SK-N-SH (cell line): ENCODE results near the gene BSPRY. TPM values are rescaled to one million over a fixed set of nuclear protein-coding genes. Genes with fewer than 3 reads are reported as not detected.

ENCODE experiments used
- CTCF ChIA-PET: fragments of 300-600, 350-600 bp; formaldehyde crosslinking; extraction: SDS; loops from one replicate; lab custom pipeline; 2021; lab: Yijun Ruan, JAX
- POLR2A ChIA-PET: fragments of 350-600 bp; sonication (Branson Sonifier 250); formaldehyde crosslinking; extraction: SDS; loops from one replicate; lab custom pipeline; 2020; ENCODE audit warnings: antibody characterized with exemption, inconsistent platforms; lab: Yijun Ruan, JAX
- DNase-seq: peaks from one replicate; pipeline ENCODE4 v3.0.0; 2012
- H2AFZ ChIP-seq: fragments of 200-600 bp; sonication (generic); 2 replicates; pipeline ENCODE4 v1.8.1; 2016; ENCODE audit warnings: antibody characterized with exemption, mild to moderate bottlenecking, low read depth
- H3F3A ChIP-seq: fragments of 200-600 bp; sonication (generic); replicated peaks from 2 replicates; pipeline ENCODE3; 2016; ENCODE audit warnings: antibody characterized with exemption, mild to moderate bottlenecking; ENCODE audit not compliant: insufficient read depth
- H3K27ac ChIP-seq, 2 experiments: fragments of 200-500 bp in 1 of 2; fragments of 200-600 bp in 1 of 2; sonication (Bioruptor generic) in 1 of 2; sonication (generic), shearing (Covaris generic) in 1 of 2; 2 replicates each; pipeline versions ENCODE4 v1.5.1 to v1.6.1; 2014 to 2016; ENCODE audit warnings: low read depth in 2 of 2, inconsistent platforms in 1 of 2, low read length in 1 of 2, mild to moderate bottlenecking in 1 of 2, mixed read lengths in 1 of 2
- H3K27me3 ChIP-seq: fragments of 200-600 bp; sonication (generic), shearing (Covaris generic); 2 replicates; pipeline ENCODE4 v1.6.1; 2016; ENCODE audit warnings: mixed run types; ENCODE audit not compliant: insufficient read depth
- H3K36me3 ChIP-seq, 2 experiments: fragments of 200-500 bp in 1 of 2; fragments of 200-600 bp in 1 of 2; sonication (Bioruptor generic) in 1 of 2; sonication (generic) in 1 of 2; replicated peaks in 1 of 2; 2 replicates each; pipeline versions ENCODE3 to v1.5.1; 2014 to 2016; ENCODE audit warnings: low read length in 1 of 2, mild to moderate bottlenecking in 1 of 2; ENCODE audit not compliant: insufficient read depth in 2 of 2, control insufficient read depth in 1 of 2
- H3K4me1 ChIP-seq, 2 experiments: fragments of 200-500 bp in 1 of 2; fragments of 200-600 bp in 1 of 2; sonication (Bioruptor generic) in 1 of 2; sonication (generic), shearing (Covaris generic) in 1 of 2; 2 replicates each; pipeline versions ENCODE4 v1.5.1 to v1.6.1; 2014 to 2016; ENCODE audit warnings: low read depth in 1 of 2, low read length in 1 of 2, mixed run types in 1 of 2; ENCODE audit not compliant: insufficient read depth in 2 of 2, control insufficient read depth in 1 of 2
- H3K4me2 ChIP-seq: fragments of 200-600 bp; sonication (generic), shearing (Covaris generic); 2 replicates; pipeline ENCODE4 v1.6.1; 2017; ENCODE audit warnings: mixed run types
- H3K4me3 ChIP-seq, 2 experiments: fragments of 200-500 bp in 1 of 2; fragments of 200-600 bp in 1 of 2; sonication (Bioruptor generic) in 1 of 2; sonication (generic), shearing (Covaris generic) in 1 of 2; 2 replicates each; pipeline versions ENCODE4 v1.5.1 to v1.8.1; 2014 to 2016; ENCODE audit warnings: low read depth in 2 of 2, inconsistent platforms in 1 of 2, low read length in 1 of 2, mild to moderate bottlenecking in 1 of 2, mixed read lengths in 1 of 2, moderate library complexity in 1 of 2
- H3K79me2 ChIP-seq: fragments of 200-600 bp; sonication (generic); 2 replicates; pipeline ENCODE4 v1.8.1; 2017; ENCODE audit warnings: mild to moderate bottlenecking; ENCODE audit not compliant: insufficient read depth
- H3K9ac ChIP-seq: fragments of 200-600 bp; sonication (generic); 2 replicates; pipeline ENCODE4 v1.6.1; 2017; ENCODE audit warnings: mixed run types
- H3K9me2 ChIP-seq: fragments of 200-600 bp; sonication (generic); 2 replicates; pipeline ENCODE4 v1.6.1; 2017; ENCODE audit warnings: mixed run types
- H3K9me3 ChIP-seq: fragments of 200-600 bp; sonication (generic); 2 replicates; pipeline ENCODE4 v1.6.1; 2017; ENCODE audit warnings: mixed run types, mild to moderate bottlenecking, moderate library complexity
- H4K20me1 ChIP-seq: fragments of 200-600 bp; sonication (generic); 2 replicates; pipeline ENCODE4 v1.6.1; 2017; ENCODE audit warnings: mild to moderate bottlenecking, mixed run types; ENCODE audit not compliant: insufficient read depth
- ELF1 ChIP-seq: IDR thresholded peaks from 2 replicates; pipeline ENCODE4 v1.4.0; 2012
- EP300 ChIP-seq, 2 experiments: IDR thresholded peaks; 2 replicates each; pipeline versions ENCODE4 v1.4.0 to v1.6.1; 2012; ENCODE audit warnings: borderline replicate concordance in 1 of 2, low read depth in 1 of 2, low read length in 1 of 2
- EZH2phosphoT487 ChIP-seq: fragments of 200-600 bp; sonication (generic); IDR thresholded peaks from 2 replicates; pipeline ENCODE4 v1.6.1; 2017; ENCODE audit warnings: low read depth, mixed run types, mild to moderate bottlenecking, antibody characterized with exemption, moderate library complexity, borderline replicate concordance
- FOXJ3 ChIP-seq: sonication (generic); formaldehyde crosslinking; IDR thresholded peaks from 2 replicates; pipeline ENCODE4 v1.5.1; 2020; ENCODE audit warnings: mild to moderate bottlenecking, missing genetic modification reagents
- JUND ChIP-seq: IDR thresholded peaks from 2 replicates; pipeline ENCODE4 v1.4.0; 2012
- MEF2A ChIP-seq: IDR thresholded peaks from 2 replicates; pipeline ENCODE4 v1.4.0; 2012; ENCODE audit warnings: low read depth, borderline replicate concordance
- MXI1 ChIP-seq: IDR thresholded peaks from 2 replicates; pipeline ENCODE4 v1.6.1; 2012; ENCODE audit warnings: mild to moderate bottlenecking, low read depth, low read length, improper control_type of control experiment
- NFIC ChIP-seq: IDR thresholded peaks from 2 replicates; pipeline ENCODE4 v1.4.0; 2012; ENCODE audit warnings: borderline replicate concordance
- NRF1 ChIP-seq: IDR thresholded peaks from 2 replicates; pipeline ENCODE4 v1.6.1; 2012; ENCODE audit warnings: low read depth, mild to moderate bottlenecking, low read length
- RAD21 ChIP-seq: IDR thresholded peaks from 2 replicates; pipeline ENCODE4 v1.6.1; 2012; ENCODE audit warnings: mild to moderate bottlenecking, low read length
- RCOR1 ChIP-seq: fragments of 150-350 bp; IDR thresholded peaks from 2 replicates; pipeline ENCODE4 v1.6.1; 2017; ENCODE audit warnings: antibody characterized with exemption, low read length
- RXRA ChIP-seq: IDR thresholded peaks from 2 replicates; pipeline ENCODE4 v1.4.0; 2012; ENCODE audit warnings: low read depth, mild to moderate bottlenecking, borderline replicate concordance
- SIN3A ChIP-seq: IDR thresholded peaks from 2 replicates; pipeline ENCODE4 v1.6.1; 2012; ENCODE audit warnings: low read depth, mild to moderate bottlenecking, low read length, moderate library complexity, borderline replicate concordance
- YY1 ChIP-seq: IDR thresholded peaks from 2 replicates; pipeline ENCODE4 v1.4.0; 2012; ENCODE audit warnings: low read depth, mild to moderate bottlenecking
- WGBS: methylation state at CpG from one replicate; pipeline ENCODE4 v1.1.6; 2017; ENCODE audit warnings: low lambda C conversion rate; 5-methylcytosine and 5-hydroxymethylcytosine counted together
- polyA plus RNA-seq, 3 experiments: library from polyadenylated mRNA; depleted of rRNA; stranded (reverse); fragments of >200 nt; gene quantifications; 2 replicates each; pipeline ENCODE4 v1.2.3, GENCODE V29; 2012
- TF ChIP-seq, protein P1 (sequence below): IDR thresholded peaks from 2 replicates; pipeline ENCODE4 v1.4.0; 2012; ENCODE audit warnings: low read depth, borderline replicate concordance
- TF ChIP-seq, protein P2 (sequence below): IDR thresholded peaks from 2 replicates; pipeline ENCODE4 v1.6.1; 2012; ENCODE audit warnings: mild to moderate bottlenecking, low read depth, low read length, moderate library complexity
- TF ChIP-seq, protein P3 (sequence below): IDR thresholded peaks from 2 replicates; pipeline ENCODE4 v1.4.0; 2012; ENCODE audit warnings: low read depth, borderline replicate concordance
- TF ChIP-seq, protein P4 (sequence below): fragments of 200-600 bp; sonication (generic); IDR thresholded peaks from 2 replicates; pipeline ENCODE4 v1.6.1; 2017; ENCODE audit warnings: antibody characterized with exemption, mild to moderate bottlenecking, moderate library complexity

BSPRY gene
- polyA plus RNA-seq, 1 of the 3 experiments (the other 2 are of a cell fraction): not detected

DNA sequence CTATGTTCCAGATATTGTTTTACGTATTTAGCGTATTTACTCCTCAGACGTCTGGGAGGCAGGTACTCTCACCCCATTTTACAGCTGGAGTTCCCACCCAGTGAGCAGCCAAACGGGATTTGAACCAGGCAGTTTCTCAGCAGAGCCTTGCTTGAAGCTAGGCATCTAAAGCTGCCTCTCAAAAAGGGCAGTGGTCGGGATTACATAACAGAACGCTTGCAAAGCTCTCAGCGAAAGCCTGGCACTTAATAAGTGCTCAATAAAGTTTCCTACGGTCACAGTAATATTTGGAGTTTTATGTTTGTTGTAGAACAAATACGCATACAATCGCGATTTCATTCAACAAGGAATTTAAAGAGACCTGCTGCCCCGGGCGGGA, 286 bp upstream of the BSPRY start:
- CTCF ChIA-PET: interaction anchor here (1.1 to 2.1 kb wide), 5 partner anchors 9 to 75 kb away, joined by 3 to 6 read pairs (median 5); partner anchors contain the start of gene ALAD
- Histone ChIP-seq H3K36me3 (no peaks in the 10 kb centered on the region), H3K9ac (no peak overlapping the region), H2AFZ (no peak overlapping the region), H3K4me2 (no peak overlapping the region), H4K20me1 (no peaks in the 10 kb centered on the region), H3F3A (no peaks in the 10 kb centered on the region), H3K4me1 (peaks cover 0 to 14% of the 10 kb centered on the region in 2 experiments; a peak in 1 of 4 replicates), H3K9me2 (no peaks in the 10 kb centered on the region), H3K27ac (no peak overlapping the region), H3K27me3 (peaks cover 23% of the 10 kb centered on the region), H3K9me3 (no peaks in the 10 kb centered on the region), H3K4me3 (peak overlapping the region in 1 of 2 experiments; percentile 51; a peak in 2 of 4 replicates), H3K79me2 (no peaks in the 10 kb centered on the region)
- DNase-seq: no peak
- WGBS: 65% methylated on average over 13 of the region's 13 CpGs
- TF ChIP-seq, protein P1, sequence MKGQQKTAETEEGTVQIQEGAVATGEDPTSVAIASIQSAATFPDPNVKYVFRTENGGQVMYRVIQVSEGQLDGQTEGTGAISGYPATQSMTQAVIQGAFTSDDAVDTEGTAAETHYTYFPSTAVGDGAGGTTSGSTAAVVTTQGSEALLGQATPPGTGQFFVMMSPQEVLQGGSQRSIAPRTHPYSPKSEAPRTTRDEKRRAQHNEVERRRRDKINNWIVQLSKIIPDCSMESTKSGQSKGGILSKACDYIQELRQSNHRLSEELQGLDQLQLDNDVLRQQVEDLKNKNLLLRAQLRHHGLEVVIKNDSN: no peak
- TF ChIP-seq RAD21: no peak
- TF ChIP-seq, protein P2, sequence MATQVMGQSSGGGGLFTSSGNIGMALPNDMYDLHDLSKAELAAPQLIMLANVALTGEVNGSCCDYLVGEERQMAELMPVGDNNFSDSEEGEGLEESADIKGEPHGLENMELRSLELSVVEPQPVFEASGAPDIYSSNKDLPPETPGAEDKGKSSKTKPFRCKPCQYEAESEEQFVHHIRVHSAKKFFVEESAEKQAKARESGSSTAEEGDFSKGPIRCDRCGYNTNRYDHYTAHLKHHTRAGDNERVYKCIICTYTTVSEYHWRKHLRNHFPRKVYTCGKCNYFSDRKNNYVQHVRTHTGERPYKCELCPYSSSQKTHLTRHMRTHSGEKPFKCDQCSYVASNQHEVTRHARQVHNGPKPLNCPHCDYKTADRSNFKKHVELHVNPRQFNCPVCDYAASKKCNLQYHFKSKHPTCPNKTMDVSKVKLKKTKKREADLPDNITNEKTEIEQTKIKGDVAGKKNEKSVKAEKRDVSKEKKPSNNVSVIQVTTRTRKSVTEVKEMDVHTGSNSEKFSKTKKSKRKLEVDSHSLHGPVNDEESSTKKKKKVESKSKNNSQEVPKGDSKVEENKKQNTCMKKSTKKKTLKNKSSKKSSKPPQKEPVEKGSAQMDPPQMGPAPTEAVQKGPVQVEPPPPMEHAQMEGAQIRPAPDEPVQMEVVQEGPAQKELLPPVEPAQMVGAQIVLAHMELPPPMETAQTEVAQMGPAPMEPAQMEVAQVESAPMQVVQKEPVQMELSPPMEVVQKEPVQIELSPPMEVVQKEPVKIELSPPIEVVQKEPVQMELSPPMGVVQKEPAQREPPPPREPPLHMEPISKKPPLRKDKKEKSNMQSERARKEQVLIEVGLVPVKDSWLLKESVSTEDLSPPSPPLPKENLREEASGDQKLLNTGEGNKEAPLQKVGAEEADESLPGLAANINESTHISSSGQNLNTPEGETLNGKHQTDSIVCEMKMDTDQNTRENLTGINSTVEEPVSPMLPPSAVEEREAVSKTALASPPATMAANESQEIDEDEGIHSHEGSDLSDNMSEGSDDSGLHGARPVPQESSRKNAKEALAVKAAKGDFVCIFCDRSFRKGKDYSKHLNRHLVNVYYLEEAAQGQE: no peak
- TF ChIP-seq, protein P3, sequence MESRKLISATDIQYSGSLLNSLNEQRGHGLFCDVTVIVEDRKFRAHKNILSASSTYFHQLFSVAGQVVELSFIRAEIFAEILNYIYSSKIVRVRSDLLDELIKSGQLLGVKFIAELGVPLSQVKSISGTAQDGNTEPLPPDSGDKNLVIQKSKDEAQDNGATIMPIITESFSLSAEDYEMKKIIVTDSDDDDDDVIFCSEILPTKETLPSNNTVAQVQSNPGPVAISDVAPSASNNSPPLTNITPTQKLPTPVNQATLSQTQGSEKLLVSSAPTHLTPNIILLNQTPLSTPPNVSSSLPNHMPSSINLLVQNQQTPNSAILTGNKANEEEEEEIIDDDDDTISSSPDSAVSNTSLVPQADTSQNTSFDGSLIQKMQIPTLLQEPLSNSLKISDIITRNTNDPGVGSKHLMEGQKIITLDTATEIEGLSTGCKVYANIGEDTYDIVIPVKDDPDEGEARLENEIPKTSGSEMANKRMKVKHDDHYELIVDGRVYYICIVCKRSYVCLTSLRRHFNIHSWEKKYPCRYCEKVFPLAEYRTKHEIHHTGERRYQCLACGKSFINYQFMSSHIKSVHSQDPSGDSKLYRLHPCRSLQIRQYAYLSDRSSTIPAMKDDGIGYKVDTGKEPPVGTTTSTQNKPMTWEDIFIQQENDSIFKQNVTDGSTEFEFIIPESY: no peak
- TF ChIP-seq RXRA: no peak
- no peak for TF ChIP-seq ELF1
- TF ChIP-seq EZH2phosphoT487: no peak
- TF ChIP-seq YY1: no peak
- TF ChIP-seq FOXJ3 (CRISPR knock-in tag): no peak
- TF ChIP-seq SIN3A: no peak
- TF ChIP-seq MXI1: no peak
- TF ChIP-seq NFIC: no peak
- no peak for TF ChIP-seq MEF2A
- TF ChIP-seq, protein P4, sequence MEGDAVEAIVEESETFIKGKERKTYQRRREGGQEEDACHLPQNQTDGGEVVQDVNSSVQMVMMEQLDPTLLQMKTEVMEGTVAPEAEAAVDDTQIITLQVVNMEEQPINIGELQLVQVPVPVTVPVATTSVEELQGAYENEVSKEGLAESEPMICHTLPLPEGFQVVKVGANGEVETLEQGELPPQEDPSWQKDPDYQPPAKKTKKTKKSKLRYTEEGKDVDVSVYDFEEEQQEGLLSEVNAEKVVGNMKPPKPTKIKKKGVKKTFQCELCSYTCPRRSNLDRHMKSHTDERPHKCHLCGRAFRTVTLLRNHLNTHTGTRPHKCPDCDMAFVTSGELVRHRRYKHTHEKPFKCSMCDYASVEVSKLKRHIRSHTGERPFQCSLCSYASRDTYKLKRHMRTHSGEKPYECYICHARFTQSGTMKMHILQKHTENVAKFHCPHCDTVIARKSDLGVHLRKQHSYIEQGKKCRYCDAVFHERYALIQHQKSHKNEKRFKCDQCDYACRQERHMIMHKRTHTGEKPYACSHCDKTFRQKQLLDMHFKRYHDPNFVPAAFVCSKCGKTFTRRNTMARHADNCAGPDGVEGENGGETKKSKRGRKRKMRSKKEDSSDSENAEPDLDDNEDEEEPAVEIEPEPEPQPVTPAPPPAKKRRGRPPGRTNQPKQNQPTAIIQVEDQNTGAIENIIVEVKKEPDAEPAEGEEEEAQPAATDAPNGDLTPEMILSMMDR: no peak
- no peak for TF ChIP-seq NRF1
- TF ChIP-seq JUND: no peak
- no peak for TF ChIP-seq EP300 (IDR thresholded peaks at IDR 0.05; ENCODE audit: borderline replicate concordance in 1 of 2, low read depth in 1 of 2, low read length in 1 of 2)
- no peak for TF ChIP-seq RCOR1
- POLR2A ChIA-PET: interaction anchor here (0.6 to 3.8 kb wide), 3 partner anchors 9 to 135 kb away, joined by 3 to 21 read pairs (median 5); partner anchors contain the start of genes CDC26, PRPF4 and WDR31
